ENCODE results near the gene MAN1C1. TPM values are rescaled to one million over a fixed set of nuclear protein-coding genes. Genes with fewer than 3 reads are reported as not detected.
A peak's percentile ranks its signal among the peaks of the same experiment; 100 is the strongest.

MAN1C1 gene
- total and polyA plus RNA-seq, 9 of the 15 experiments (the other 6 are each of a cell fraction or from before 2014, with no cell fraction given), result 0.04 to 0.44 (median 0.10) TPM; not detected in 3

- TF ChIP-seq, protein P1, sequence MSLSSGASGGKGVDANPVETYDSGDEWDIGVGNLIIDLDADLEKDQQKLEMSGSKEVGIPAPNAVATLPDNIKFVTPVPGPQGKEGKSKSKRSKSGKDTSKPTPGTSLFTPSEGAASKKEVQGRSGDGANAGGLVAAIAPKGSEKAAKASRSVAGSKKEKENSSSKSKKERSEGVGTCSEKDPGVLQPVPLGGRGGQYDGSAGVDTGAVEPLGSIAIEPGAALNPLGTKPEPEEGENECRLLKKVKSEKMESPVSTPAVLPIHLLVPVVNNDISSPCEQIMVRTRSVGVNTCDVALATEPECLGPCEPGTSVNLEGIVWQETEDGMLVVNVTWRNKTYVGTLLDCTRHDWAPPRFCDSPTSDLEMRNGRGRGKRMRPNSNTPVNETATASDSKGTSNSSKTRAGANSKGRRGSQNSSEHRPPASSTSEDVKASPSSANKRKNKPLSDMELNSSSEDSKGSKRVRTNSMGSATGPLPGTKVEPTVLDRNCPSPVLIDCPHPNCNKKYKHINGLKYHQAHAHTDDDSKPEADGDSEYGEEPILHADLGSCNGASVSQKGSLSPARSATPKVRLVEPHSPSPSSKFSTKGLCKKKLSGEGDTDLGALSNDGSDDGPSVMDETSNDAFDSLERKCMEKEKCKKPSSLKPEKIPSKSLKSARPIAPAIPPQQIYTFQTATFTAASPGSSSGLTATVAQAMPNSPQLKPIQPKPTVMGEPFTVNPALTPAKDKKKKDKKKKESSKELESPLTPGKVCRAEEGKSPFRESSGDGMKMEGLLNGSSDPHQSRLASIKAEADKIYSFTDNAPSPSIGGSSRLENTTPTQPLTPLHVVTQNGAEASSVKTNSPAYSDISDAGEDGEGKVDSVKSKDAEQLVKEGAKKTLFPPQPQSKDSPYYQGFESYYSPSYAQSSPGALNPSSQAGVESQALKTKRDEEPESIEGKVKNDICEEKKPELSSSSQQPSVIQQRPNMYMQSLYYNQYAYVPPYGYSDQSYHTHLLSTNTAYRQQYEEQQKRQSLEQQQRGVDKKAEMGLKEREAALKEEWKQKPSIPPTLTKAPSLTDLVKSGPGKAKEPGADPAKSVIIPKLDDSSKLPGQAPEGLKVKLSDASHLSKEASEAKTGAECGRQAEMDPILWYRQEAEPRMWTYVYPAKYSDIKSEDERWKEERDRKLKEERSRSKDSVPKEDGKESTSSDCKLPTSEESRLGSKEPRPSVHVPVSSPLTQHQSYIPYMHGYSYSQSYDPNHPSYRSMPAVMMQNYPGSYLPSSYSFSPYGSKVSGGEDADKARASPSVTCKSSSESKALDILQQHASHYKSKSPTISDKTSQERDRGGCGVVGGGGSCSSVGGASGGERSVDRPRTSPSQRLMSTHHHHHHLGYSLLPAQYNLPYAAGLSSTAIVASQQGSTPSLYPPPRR (CRISPR knock-in tag; IDR thresholded peaks at IDR 0.05; ENCODE audit: borderline replicate concordance), result no peak
- TF ChIP-seq BCL6 (CRISPR knock-in tag; IDR thresholded peaks at IDR 0.05), result no peak
- TF ChIP-seq PRPF4 (IDR thresholded peaks at IDR 0.05; ENCODE audit: insufficient read depth, low read depth, low read length, poor library complexity, severe bottlenecking), result no peak
- TF ChIP-seq SAFB (IDR thresholded peaks at IDR 0.05; ENCODE audit: borderline replicate concordance, low read depth, low read length), result no peak
- TF ChIP-seq ZNF282 (CRISPR knock-in tag; IDR thresholded peaks at IDR 0.05), result no peak
- no peak for TF ChIP-seq MAFG (tag; conservative IDR thresholded peaks at IDR 0.05)
- no peak for TF ChIP-seq MTA2 (IDR thresholded peaks at IDR 0.05; ENCODE audit: low read depth)
- TF ChIP-seq, protein P2, sequence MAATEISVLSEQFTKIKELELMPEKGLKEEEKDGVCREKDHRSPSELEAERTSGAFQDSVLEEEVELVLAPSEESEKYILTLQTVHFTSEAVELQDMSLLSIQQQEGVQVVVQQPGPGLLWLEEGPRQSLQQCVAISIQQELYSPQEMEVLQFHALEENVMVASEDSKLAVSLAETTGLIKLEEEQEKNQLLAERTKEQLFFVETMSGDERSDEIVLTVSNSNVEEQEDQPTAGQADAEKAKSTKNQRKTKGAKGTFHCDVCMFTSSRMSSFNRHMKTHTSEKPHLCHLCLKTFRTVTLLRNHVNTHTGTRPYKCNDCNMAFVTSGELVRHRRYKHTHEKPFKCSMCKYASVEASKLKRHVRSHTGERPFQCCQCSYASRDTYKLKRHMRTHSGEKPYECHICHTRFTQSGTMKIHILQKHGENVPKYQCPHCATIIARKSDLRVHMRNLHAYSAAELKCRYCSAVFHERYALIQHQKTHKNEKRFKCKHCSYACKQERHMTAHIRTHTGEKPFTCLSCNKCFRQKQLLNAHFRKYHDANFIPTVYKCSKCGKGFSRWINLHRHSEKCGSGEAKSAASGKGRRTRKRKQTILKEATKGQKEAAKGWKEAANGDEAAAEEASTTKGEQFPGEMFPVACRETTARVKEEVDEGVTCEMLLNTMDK (IDR thresholded peaks at IDR 0.05; ENCODE audit: borderline replicate concordance, insufficient read depth, low read depth, low read length, poor library complexity, severe bottlenecking), result peak; percentile 43
- TF ChIP-seq CCAR2 (IDR thresholded peaks at IDR 0.05; ENCODE audit: low read depth, low read length), result no peak
- no peak for TF ChIP-seq FOXP1 (CRISPR knock-in tag; IDR thresholded peaks at IDR 0.05)
Observed at GRCh38 chr1:25590096-25590824, 26.3 kb upstream of the MAN1C1 start (continued).
